Thyroid gland (tissue), 4 donors: ENCODE results near the gene MYB. TPM values are rescaled to one million over a fixed set of nuclear protein-coding genes. Genes with fewer than 3 reads are reported as not detected.
A peak's percentile ranks its signal among the peaks of the same experiment; 100 is the strongest.

ENCODE experiments used
- DNase-seq, 2 donors: peaks; one replicate each; pipeline ENCODE4 v3.0.0-alpha.2; 2019
- H3K27ac ChIP-seq, 3 donors: fragments of 200-600 bp; sonication (generic); 1 replicate in 2 of 3; 2 replicates in 1 of 3; pipeline ENCODE4 v1.5.1; 2016 to 2019; ENCODE audit warnings: mild to moderate bottlenecking in 1 of 3, moderate library complexity in 1 of 3
- H3K27me3 ChIP-seq: fragments of 200-600 bp; sonication (generic); one replicate; pipeline ENCODE4 v1.5.1; 2019
- H3K36me3 ChIP-seq, 2 donors: fragments of 200-600 bp; sonication (generic); one replicate each; pipeline ENCODE4 v1.5.1; 2016 to 2019
- H3K4me1 ChIP-seq, 2 donors: fragments of 200-600 bp; sonication (generic); one replicate each; pipeline ENCODE4 v1.5.1; 2017 to 2019
- H3K4me3 ChIP-seq, 3 donors: fragments of 200-600 bp; sonication (generic); replicated peaks in 1 of 3; 1 replicate in 2 of 3; 2 replicates in 1 of 3; pipeline ENCODE4 v1.5.1; 2016; ENCODE audit warnings: mild to moderate bottlenecking in 1 of 3
- H3K9me3 ChIP-seq: fragments of 200-600 bp; sonication (generic); one replicate; pipeline ENCODE4 v1.5.1; 2017
- POLR2A ChIP-seq, 2 donors: fragments of 450-650 bp; IDR thresholded peaks; one replicate each; pipeline ENCODE4 v1.6.1; 2017; ENCODE audit warnings: antibody characterized with exemption in 2 of 2, mild to moderate bottlenecking in 2 of 2, moderate library complexity in 1 of 2
- WGBS, 2 donors: methylation state at CpG; one replicate each; pipeline ENCODE4 v1.1.5; 2017; 5-methylcytosine and 5-hydroxymethylcytosine counted together
- intact Hi-C: fragments of 100-400 bp; cut with DNase I; formaldehyde crosslinking; loops from one replicate; pipeline ENCODE4 v1.15.1; 2023
- total RNA-seq, 4 donors: library from RNA; depleted of rRNA; stranded (reverse); fragments of >200 nt; gene quantifications; one replicate each; pipeline ENCODE4 v1.2.3, GENCODE V29; 2016
- TF ChIP-seq, protein P1 (sequence below), 6 experiments: fragments of 200-600 bp in 3 of 6; fragments of 450-650 bp in 3 of 6; sonication (generic) in 3 of 6; IDR thresholded peaks; one replicate each; pipeline ENCODE4 v1.5.1; 2016 to 2019; ENCODE audit warnings: antibody characterized with exemption in 6 of 6, mild to moderate bottlenecking in 2 of 6, inconsistent platforms in 1 of 6, moderate library complexity in 1 of 6

MYB gene
- total RNA-seq, 4 donors from 2014 or later, result 0.75 TPM; not detected in 3

DNA sequence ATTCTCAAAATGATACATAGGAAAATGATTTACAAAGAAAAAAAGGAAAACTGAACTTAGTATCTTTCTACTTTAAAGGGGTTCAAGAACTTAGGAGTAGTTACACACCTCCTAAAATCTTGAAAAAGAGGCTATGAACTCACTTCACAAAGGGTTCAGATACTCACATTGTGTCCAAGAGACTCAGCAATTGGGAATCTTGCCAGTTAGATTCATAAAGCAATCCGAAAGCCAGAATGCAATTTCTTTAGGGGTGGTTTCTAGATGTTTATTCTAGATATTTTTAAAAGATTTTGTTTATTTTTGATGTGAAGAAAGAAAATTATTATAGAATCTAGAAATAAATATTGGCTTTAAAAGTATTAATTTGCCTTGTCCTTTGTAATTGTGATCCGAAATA is 1.7 kb upstream of the MYB start:
- intact Hi-C loops, result no loop called here
- 85 to 88% methylated on average over 2 of the region's 2 CpGs for WGBS, 2 donors
- DNase-seq, result no peak
- TF ChIP-seq POLR2A (IDR thresholded peaks at IDR 0.05), result no peak
- TF ChIP-seq, protein P1, sequence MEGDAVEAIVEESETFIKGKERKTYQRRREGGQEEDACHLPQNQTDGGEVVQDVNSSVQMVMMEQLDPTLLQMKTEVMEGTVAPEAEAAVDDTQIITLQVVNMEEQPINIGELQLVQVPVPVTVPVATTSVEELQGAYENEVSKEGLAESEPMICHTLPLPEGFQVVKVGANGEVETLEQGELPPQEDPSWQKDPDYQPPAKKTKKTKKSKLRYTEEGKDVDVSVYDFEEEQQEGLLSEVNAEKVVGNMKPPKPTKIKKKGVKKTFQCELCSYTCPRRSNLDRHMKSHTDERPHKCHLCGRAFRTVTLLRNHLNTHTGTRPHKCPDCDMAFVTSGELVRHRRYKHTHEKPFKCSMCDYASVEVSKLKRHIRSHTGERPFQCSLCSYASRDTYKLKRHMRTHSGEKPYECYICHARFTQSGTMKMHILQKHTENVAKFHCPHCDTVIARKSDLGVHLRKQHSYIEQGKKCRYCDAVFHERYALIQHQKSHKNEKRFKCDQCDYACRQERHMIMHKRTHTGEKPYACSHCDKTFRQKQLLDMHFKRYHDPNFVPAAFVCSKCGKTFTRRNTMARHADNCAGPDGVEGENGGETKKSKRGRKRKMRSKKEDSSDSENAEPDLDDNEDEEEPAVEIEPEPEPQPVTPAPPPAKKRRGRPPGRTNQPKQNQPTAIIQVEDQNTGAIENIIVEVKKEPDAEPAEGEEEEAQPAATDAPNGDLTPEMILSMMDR (IDR thresholded peaks at IDR 0.05), result no peak
- Histone ChIP-seq H3K36me3 (no peaks in the 10 kb centered on the region), H3K27me3 (no peaks in the 10 kb centered on the region), H3K9me3 (no peaks in the 10 kb centered on the region), H3K27ac (no peak overlapping the region), H3K4me1 (peaks cover 17 to 20% of the 10 kb centered on the region in 2 donors), H3K4me3 (no peak overlapping the region)

DNA sequence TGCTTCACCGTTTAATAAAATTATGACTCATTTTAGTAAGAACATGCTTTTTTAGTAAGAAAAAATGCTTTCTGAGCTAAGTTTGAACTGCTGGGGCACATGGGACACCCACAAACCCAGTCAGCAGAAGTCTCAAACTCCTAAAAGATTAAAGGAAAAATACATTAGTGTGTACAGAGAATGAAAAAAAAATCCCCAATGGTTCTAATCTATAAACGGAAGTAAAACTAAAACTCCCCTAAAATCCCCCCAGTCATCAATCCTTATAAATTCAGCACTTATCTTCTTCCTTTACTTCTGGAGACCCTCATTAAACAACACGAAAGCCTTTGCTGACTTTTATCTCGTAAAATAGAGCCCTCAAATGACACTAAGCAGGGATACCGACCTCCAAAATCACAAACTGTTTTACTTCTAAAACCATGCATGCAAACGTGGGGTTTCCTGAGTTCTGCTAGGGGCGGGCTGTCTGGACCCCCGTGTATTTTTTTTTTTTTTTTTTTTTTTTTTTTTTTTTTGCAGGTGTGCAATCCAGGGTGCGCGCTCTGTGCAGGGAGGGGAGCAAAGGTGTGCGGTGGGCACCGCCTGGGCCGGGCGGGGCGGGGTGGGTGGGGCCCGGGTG is 1.1 kb upstream of the MYB start:
- Histone ChIP-seq H3K27me3 (no peaks in the 10 kb centered on the region), H3K9me3 (no peaks in the 10 kb centered on the region), H3K36me3 (no peaks in the 10 kb centered on the region), H3K4me3 (peak overlapping the region in 1 of 3 donors; percentile 44), H3K27ac (no peak overlapping the region), H3K4me1 (peaks cover 17 to 20% of the 10 kb centered on the region in 2 donors)
- DNase-seq, result no peak
- TF ChIP-seq, protein P1 (IDR thresholded peaks at IDR 0.05), result no peak
- no peak for TF ChIP-seq POLR2A (IDR thresholded peaks at IDR 0.05)
- WGBS, 2 donors, result 18 to 23% methylated on average over 11 to 16 of the region's 16 CpGs
- intact Hi-C loops, result no loop called here

DNA sequence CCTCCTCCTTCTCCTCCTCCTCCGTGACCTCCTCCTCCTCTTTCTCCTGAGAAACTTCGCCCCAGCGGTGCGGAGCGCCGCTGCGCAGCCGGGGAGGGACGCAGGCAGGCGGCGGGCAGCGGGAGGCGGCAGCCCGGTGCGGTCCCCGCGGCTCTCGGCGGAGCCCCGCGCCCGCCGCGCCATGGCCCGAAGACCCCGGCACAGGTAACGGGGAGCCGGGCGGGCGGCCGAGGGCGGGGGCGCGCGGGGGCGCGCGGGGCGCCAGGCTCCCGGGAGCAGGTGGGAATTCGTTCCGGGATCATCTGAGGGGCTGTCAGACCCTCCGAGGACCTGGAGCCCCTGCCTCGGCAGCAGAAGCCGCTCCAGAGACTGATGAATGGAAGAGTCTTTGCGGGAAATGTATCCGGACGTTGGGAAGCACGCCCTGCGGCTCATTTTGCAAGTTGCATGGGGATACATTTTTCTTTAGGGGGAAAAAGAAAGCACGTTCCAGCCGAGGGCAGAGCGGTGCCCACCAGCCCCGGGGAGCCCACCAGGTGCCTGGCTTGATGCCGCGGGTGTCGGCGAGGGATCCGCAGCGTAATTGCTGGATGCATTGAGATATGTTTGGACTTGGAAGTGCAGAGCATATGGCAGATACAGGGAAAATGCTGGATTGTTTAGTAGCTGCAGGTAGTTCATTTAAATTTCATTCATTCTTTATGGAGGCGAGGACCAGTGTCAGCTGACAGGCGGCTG is 394 bp downstream of the MYB start:
- H3K9me3 ChIP-seq, result no peaks in the 10 kb centered on the region
- intact Hi-C loops, result no loop called here
- no peak for DNase-seq
- 1% methylated on average over 42 to 57 of the region's 62 CpGs for WGBS, 2 donors
- no peak overlapping the region for H3K27ac ChIP-seq
- no peak for TF ChIP-seq POLR2A (IDR thresholded peaks at IDR 0.05)
- TF ChIP-seq, protein P1 (IDR thresholded peaks at IDR 0.05), result no peak
- no peaks in the 10 kb centered on the region for H3K27me3 ChIP-seq
- peaks cover 17 to 20% of the 10 kb centered on the region in 2 donors for H3K4me1 ChIP-seq
- peak overlapping the region in 2 of 3 donors; percentile 9 to 40 for H3K4me3 ChIP-seq
- H3K36me3 ChIP-seq, result no peaks in the 10 kb centered on the region

DNA sequence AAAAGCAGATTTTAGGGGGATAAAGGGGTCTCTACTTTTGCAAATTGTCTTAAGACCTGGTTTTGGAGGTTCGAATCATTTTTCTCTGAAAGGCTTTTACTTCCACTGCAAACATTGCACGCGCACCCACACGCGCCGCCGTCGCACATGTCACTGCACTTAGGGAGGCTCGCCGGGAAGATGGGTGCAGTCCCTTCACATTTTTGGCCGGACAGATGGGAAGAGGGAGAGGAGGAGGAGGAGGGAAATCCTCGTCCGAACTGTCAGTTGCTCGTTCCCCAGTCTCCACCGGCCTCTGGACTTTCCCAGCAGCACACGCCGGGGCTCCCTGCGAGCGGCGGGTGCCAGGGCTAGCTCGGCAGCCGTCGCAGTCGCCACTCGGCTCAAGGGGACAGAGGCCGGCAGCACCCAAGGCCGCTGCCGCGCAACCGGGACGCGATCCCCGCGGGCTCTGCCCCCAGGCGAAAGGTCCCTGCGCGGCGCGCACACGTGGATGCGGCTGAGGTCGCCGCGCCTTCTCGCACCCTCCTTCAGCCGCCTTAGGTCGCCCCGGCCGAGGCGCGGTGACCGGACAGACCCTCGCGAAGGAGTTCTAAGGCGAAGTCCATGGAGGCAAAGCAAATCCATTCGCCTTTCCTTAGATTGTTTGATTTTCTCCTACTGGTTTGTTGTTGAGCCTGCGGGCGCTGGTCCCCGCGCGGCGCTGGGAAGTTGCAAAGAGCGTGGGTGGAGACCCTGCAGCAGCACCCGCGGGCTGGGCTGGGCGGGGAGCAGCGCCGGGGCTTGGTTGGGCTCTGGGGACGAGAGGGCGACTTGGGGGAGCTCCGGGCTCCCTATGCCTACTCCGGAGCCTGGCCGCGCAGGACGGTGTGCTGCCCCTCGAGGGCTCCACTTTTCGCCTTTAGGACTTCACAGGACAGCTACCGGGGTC is 1.2 kb downstream of the MYB start:
- Histone ChIP-seq H3K36me3 (no peaks in the 10 kb centered on the region), H3K27ac (no peak overlapping the region), H3K4me1 (peaks cover 17 to 20% of the 10 kb centered on the region in 2 donors), H3K4me3 (peak overlapping the region; percentile 15 to 40 (median 23)), H3K9me3 (no peaks in the 10 kb centered on the region), H3K27me3 (no peaks in the 10 kb centered on the region)
- WGBS, 2 donors, result 1% methylated on average over 39 to 75 of the region's 78 CpGs
- TF ChIP-seq, protein P1 (IDR thresholded peaks at IDR 0.05), result no peak
- TF ChIP-seq POLR2A (IDR thresholded peaks at IDR 0.05), result no peak
- intact Hi-C loops, result no loop called here
- peak; percentile 4 to 18 for DNase-seq
